SH-SY5Y (cell line): ENCODE data around the gene PPP2CA.

ENCODE experiments used
- GATA2 ChIP-seq: IDR thresholded peaks from 2 replicates; pipeline ENCODE4 v1.6.1; 2011; ENCODE audit warnings: mild to moderate bottlenecking, low read depth, low read length
- GATA3 ChIP-seq: IDR thresholded peaks from 2 replicates; pipeline ENCODE4 v1.6.1; 2011; ENCODE audit warnings: low read depth, mild to moderate bottlenecking, low read length, moderate library complexity

The PPP2CA gene

GRCh38 chr5:134183481-134183880 is 42.4 kb downstream of the PPP2CA start:
- TF ChIP-seq GATA2 (no peak), GATA3 (no peak)

DNA sequence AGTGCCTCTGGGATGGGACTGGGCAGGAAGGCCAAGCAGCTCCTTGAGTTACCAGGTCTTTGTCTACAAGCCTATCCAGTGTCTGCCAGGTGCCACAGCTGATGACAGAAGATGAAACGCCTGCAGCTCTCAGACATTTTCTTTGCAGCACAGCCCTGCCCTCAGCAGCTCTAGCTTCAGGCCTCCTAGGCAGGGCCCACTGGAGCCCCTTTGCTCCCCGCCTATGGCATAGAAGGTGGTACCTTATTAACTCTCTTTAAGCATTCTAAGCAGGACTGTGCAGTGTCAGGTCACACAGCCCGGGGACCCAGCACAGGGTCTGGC is 47.8 kb downstream of the PPP2CA start:
- TF ChIP-seq GATA3 (no peak), GATA2 (no peak)

GRCh38 chr5:134177369-134178095 is 48.3 kb downstream of the PPP2CA start:
- no peak for TF ChIP-seq GATA2
- TF ChIP-seq GATA3: no peak

GRCh38 chr5:134176511-134177368 is 49.1 kb downstream of the PPP2CA start, which contains the start of gene SKP1:
Gene SKP1, minus strand, starts transcription at chr5:134176950. Its CDS starts 2,928 bp downstream, at chr5:134174022.
- TF ChIP-seq GATA3: no peak

GRCh38 chr5:134175921-134176510 is 49.9 kb downstream of the PPP2CA start:
- no peak for TF ChIP-seq GATA3
- no peak for TF ChIP-seq GATA2

- TF ChIP-seq GATA3: no peak
- TF ChIP-seq GATA2: no peak
Observed at GRCh38 chr5:134174841-134175839, 50.7 kb downstream of the PPP2CA start.

GRCh38 chr5:134171972-134172371 is 53.9 kb downstream of the PPP2CA start:
- no peak for TF ChIP-seq GATA2
- no peak for TF ChIP-seq GATA3

DNA sequence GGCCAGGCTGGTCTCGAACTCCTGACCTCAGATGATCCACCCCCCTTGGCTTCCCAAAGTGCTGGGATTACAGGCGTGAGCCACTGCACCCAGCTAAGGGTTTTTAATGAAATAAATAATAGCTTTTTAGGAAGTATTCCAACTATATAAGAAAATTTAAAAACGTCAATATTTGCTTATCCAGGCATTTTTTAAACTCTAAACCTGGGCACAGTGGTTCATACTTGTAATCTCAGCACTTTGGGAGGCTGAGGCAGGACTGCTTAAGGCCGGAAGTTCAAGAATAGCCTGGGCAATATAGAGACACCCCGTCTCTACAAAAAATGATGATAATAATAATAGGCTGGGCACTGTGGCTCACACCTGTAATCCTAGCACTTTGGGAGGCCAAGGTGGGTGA is 63.3 kb downstream of the PPP2CA start:
- TF ChIP-seq GATA2 (no peak), GATA3 (no peak)

- TF ChIP-seq GATA3 (no peak), GATA2 (no peak)
Observed at GRCh38 chr5:134161513-134162395, 64.1 kb downstream of the PPP2CA start.

DNA sequence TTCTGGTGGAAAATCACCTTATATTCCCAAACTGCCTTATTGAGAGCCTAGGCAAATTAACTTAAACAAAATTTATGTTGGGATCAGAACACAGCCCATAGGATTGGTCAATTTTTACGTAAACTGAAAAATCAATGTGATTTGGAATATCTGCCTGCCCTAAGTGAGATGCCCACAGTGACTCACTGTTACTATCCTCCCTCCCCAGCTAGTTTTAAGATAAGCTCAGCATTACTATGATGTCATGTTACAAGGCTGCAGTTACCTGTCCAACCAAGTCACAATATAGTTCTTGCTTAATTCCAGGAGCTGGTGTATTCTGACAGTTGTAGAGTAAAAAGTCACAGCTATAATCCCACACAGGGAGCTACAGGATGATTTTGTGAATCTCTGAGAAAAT is 72.2 kb downstream of the PPP2CA start:
- TF ChIP-seq GATA2: no peak
- no peak for TF ChIP-seq GATA3

GRCh38 chr5:134153241-134153640 is 72.6 kb downstream of the PPP2CA start:
- no peak for TF ChIP-seq GATA2
- TF ChIP-seq GATA3: no peak

DNA sequence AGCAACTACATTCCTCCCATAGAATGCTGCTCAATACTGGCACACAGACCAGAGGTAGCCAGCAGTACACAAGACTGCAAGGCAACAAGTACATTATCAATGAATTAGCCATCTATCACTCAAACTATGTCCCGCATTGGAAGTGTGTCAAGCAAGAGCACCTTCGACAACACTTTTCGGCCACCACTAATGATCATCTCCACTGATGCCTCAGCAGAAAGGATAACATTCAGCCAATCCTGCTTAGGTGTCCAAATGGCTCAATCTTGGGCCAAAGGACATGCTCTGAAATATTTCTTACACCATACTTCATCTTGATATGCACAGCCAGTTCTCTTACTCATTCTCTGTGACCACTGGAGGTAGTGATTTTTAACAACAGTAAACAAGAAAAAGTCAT is 74.2 kb downstream of the PPP2CA start:
- TF ChIP-seq GATA3 (no peak), GATA2 (no peak)

GRCh38 chr5:134149571-134150303 is 76.1 kb downstream of the PPP2CA start:
- TF ChIP-seq GATA2: no peak
- no peak for TF ChIP-seq GATA3
